Peyer's patch (tissue), 4 donors: Measurements from ENCODE around the gene SLC7A9. TPM values are rescaled to one million over a fixed set of nuclear protein-coding genes. Genes with fewer than 3 reads are reported as not detected.

Experiments
- DNase-seq, 3 donors: peaks; one replicate each; pipeline ENCODE4 v3.0.0-alpha.2; 2017 to 2019
- H3K27ac ChIP-seq, 4 donors: fragments of 200-600 bp; sonication (generic); one replicate each; pipeline ENCODE4 v1.5.1; 2016 to 2019
- H3K27me3 ChIP-seq, 2 donors: fragments of 200-600 bp; sonication (generic); one replicate each; pipeline ENCODE4 v1.5.1; 2019
- H3K36me3 ChIP-seq, 3 donors: fragments of 200-600 bp; sonication (generic); one replicate each; pipeline ENCODE4 v1.5.1; 2016 to 2019
- H3K4me1 ChIP-seq, 4 donors: fragments of 200-600 bp; sonication (generic); one replicate each; pipeline ENCODE4 v1.5.1; 2016 to 2019
- H3K4me3 ChIP-seq, 4 donors: fragments of 200-600 bp; sonication (generic); 1 replicate in 3 of 4; 2 replicates in 1 of 4; pipeline ENCODE4 v1.5.1; 2016 to 2019; ENCODE audit warnings: mild to moderate bottlenecking in 1 of 4
- H3K9me3 ChIP-seq, 4 donors: fragments of 200-600 bp; sonication (generic); one replicate each; pipeline ENCODE4 v1.5.1; 2016 to 2019; ENCODE audit warnings: mild to moderate bottlenecking in 1 of 4
- POLR2A ChIP-seq, 2 donors: fragments of 450-650 bp; IDR thresholded peaks; one replicate each; pipeline ENCODE4 v1.5.1; 2017; ENCODE audit warnings: antibody characterized with exemption in 2 of 2, mild to moderate bottlenecking in 2 of 2, moderate library complexity in 2 of 2
- total RNA-seq, 4 donors: library from RNA; depleted of rRNA; stranded (reverse); fragments of >200 nt; gene quantifications; one replicate each; pipeline ENCODE4 v1.1.0, GENCODE V29; 2016
- TF ChIP-seq, protein P1 (sequence below), 6 experiments: fragments of 450-650 bp in 4 of 6; fragments of 200-600 bp in 2 of 6; sonication (generic) in 1 of 6; IDR thresholded peaks; one replicate each; pipeline ENCODE4 v1.5.1; 2017 to 2019; ENCODE audit warnings: antibody characterized with exemption in 6 of 6, mild to moderate bottlenecking in 3 of 6, moderate library complexity in 1 of 6

SLC7A9 gene
- total RNA-seq, 4 donors from 2014 or later, result 22.3 to 1,183 (median 609) TPM

DNA sequence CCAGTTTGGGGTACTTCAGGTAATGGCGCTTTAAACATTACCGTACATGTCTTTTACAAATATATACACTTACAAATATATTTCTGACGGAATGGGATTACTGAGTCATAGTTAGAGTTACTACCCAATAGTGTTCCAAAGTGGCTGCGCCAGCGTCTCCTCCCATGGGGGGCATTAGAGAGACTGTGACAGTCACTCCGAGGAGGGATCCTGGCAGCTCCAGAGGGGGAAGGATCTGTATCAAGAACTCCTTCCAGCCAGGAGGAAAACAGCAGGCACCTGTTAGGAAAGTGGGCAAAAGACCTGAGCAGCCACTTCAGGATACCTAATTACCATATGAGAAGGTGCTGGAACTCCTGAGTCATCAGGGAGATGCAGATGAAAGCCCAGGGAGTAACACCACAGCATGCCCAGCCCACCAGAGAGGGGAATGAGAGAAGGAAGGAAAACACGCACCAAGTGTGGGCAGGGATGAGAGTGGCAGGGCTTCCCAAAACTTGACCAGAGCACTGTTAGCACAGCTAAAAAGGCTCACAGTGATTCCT lies 52.9 kb downstream of the SLC7A9 start:
- H3K9me3 ChIP-seq, result no peaks in the 10 kb centered on the region
- DNase-seq, result no peak
- H3K27me3 ChIP-seq, result no peaks in the 10 kb centered on the region
- peaks cover 0 to 7% (median 0%) of the 10 kb centered on the region in 4 donors for H3K4me1 ChIP-seq
- H3K27ac ChIP-seq, result no peak overlapping the region
- no peaks in the 10 kb centered on the region for H3K36me3 ChIP-seq
- TF ChIP-seq, protein P1, sequence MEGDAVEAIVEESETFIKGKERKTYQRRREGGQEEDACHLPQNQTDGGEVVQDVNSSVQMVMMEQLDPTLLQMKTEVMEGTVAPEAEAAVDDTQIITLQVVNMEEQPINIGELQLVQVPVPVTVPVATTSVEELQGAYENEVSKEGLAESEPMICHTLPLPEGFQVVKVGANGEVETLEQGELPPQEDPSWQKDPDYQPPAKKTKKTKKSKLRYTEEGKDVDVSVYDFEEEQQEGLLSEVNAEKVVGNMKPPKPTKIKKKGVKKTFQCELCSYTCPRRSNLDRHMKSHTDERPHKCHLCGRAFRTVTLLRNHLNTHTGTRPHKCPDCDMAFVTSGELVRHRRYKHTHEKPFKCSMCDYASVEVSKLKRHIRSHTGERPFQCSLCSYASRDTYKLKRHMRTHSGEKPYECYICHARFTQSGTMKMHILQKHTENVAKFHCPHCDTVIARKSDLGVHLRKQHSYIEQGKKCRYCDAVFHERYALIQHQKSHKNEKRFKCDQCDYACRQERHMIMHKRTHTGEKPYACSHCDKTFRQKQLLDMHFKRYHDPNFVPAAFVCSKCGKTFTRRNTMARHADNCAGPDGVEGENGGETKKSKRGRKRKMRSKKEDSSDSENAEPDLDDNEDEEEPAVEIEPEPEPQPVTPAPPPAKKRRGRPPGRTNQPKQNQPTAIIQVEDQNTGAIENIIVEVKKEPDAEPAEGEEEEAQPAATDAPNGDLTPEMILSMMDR (IDR thresholded peaks at IDR 0.05), result no peak
- TF ChIP-seq POLR2A (IDR thresholded peaks at IDR 0.05), result no peak
- H3K4me3 ChIP-seq, result no peak overlapping the region

- DNase-seq, result peak in 1 of 3 donors; percentile 0
- H3K27me3 ChIP-seq, result no peaks in the 10 kb centered on the region
- H3K9me3 ChIP-seq, result no peaks in the 10 kb centered on the region
- no peak overlapping the region for H3K4me3 ChIP-seq
- TF ChIP-seq, protein P1 (IDR thresholded peaks at IDR 0.05), result no peak
- TF ChIP-seq POLR2A (IDR thresholded peaks at IDR 0.05), result no peak
- peaks cover 0 to 8% (median 0%) of the 10 kb centered on the region in 4 donors for H3K4me1 ChIP-seq
- H3K27ac ChIP-seq, result no peak overlapping the region
- no peaks in the 10 kb centered on the region for H3K36me3 ChIP-seq
Measured at GRCh38 chr19:32814624-32815023, 54.9 kb downstream of the SLC7A9 start.

DNA sequence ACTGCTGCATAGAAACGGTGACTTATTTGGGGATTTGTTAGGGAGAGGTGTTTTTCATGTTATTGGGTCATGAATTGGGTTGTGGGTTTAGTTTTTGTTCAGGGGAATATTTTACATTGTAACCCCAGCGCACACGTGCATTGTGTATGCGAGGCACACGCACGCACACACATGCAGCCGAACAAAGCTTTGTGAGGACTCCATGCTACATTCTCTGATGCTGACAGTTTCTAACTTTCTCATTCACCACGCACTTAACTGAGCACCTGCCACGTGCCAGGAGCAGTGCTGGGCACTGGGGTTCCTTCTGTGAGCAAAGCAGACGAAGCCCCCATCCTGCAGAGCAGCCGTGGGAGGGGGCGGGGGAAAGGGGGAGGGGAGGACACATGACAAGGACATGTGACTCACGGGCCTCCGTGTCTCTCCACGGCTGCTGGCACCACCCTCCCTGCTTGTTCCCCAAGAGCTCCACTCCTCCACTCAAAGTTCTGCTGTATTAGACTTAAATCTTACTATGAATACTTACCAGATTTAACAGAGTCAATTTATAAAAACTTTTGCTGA lies 55.6 kb downstream of the SLC7A9 start:
- peaks cover 0 to 13% (median 0%) of the 10 kb centered on the region in 4 donors for H3K4me1 ChIP-seq
- no peaks in the 10 kb centered on the region for H3K9me3 ChIP-seq
- H3K4me3 ChIP-seq, result no peak overlapping the region
- no peak overlapping the region for H3K27ac ChIP-seq
- H3K27me3 ChIP-seq, result no peaks in the 10 kb centered on the region
- peak in 1 of 3 donors; percentile 12 for DNase-seq
- no peaks in the 10 kb centered on the region for H3K36me3 ChIP-seq
- TF ChIP-seq, protein P1 (IDR thresholded peaks at IDR 0.05), result no peak

- no peak for TF ChIP-seq POLR2A (IDR thresholded peaks at IDR 0.05)
- TF ChIP-seq, protein P1 (IDR thresholded peaks at IDR 0.05), result no peak
- Histone ChIP-seq H3K27me3 (no peaks in the 10 kb centered on the region), H3K4me3 (no peak overlapping the region), H3K36me3 (no peaks in the 10 kb centered on the region), H3K4me1 (peaks cover 0 to 14% (median 0%) of the 10 kb centered on the region in 4 donors), H3K9me3 (no peaks in the 10 kb centered on the region), H3K27ac (no peak overlapping the region)
- DNase-seq, result no peak
Measured at GRCh38 chr19:32812571-32812970, 57.0 kb downstream of the SLC7A9 start.

DNA sequence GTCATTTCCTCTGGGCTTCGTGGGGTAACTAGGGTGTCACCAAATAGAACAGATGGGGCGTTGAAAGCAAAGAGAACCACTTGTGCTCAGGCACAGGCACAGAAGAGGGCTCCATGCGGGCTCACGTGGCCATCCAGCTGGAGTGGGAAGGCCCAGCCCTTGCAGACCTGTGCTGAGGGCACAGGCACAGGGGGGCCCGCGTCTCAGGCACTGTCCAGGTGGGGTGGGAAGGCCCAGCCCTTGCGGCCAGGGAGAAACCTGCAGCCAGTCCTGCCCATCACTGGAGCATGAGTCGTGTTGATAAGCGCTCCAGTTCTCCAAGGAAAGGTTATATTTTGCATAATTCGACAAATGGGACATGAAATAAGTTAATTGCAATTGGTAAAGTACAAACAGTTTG lies 57.5 kb downstream of the SLC7A9 start:
- Histone ChIP-seq H3K9me3 (no peaks in the 10 kb centered on the region), H3K4me1 (peaks cover 0 to 14% (median 0%) of the 10 kb centered on the region in 4 donors), H3K4me3 (no peak overlapping the region), H3K36me3 (no peaks in the 10 kb centered on the region), H3K27me3 (no peaks in the 10 kb centered on the region), H3K27ac (no peak overlapping the region)
- DNase-seq, result peak in 1 of 3 donors; percentile 0
- TF ChIP-seq, protein P1 (IDR thresholded peaks at IDR 0.05), result no peak
- no peak for TF ChIP-seq POLR2A (IDR thresholded peaks at IDR 0.05)
